Liver (tissue), 3 donors: ENCODE measurements around the gene FAM83D.

ENCODE experiments used
- ATF3 ChIP-seq: IDR thresholded peaks from 2 replicates; pipeline ENCODE4 v1.6.1; 2016; ENCODE audit warnings: antibody characterized with exemption
- CTCF ChIP-seq: fragments of 150-350 bp; IDR thresholded peaks from 2 replicates; pipeline ENCODE4 v1.5.1; 2017; ENCODE audit warnings: improper control_type of control experiment, low read depth, low read length; ENCODE audit not compliant: missing input control
- EGR1 ChIP-seq, 2 donors: IDR thresholded peaks; 2 replicates each; pipeline ENCODE4 v1.6.1; 2016 to 2018; ENCODE audit warnings: antibody characterized with exemption in 2 of 2, low read depth in 2 of 2
- FOXA1 ChIP-seq: IDR thresholded peaks from 2 replicates; pipeline ENCODE4 v1.6.1; 2016; ENCODE audit warnings: antibody characterized with exemption
- GABPA ChIP-seq, 2 donors: IDR thresholded peaks in 1 of 2; conservative IDR thresholded peaks in 1 of 2; 2 replicates each; pipeline ENCODE4 v1.6.1; 2016; ENCODE audit warnings: antibody characterized with exemption in 2 of 2, mild to moderate bottlenecking in 1 of 2, moderate library complexity in 1 of 2
- JUND ChIP-seq, 2 donors: IDR thresholded peaks; 2 replicates each; pipeline ENCODE4 v1.6.1; 2016; ENCODE audit warnings: antibody characterized with exemption in 2 of 2
- MAX ChIP-seq: IDR thresholded peaks from 2 replicates; pipeline ENCODE4 v1.6.1; 2016; ENCODE audit warnings: antibody characterized with exemption
- RAD21 ChIP-seq, 2 donors: IDR thresholded peaks; 2 replicates each; pipeline ENCODE4 v1.6.1; 2016; ENCODE audit warnings: antibody characterized with exemption in 2 of 2, mild to moderate bottlenecking in 2 of 2
- REST ChIP-seq: IDR thresholded peaks from 2 replicates; pipeline ENCODE4 v1.6.1; 2016; ENCODE audit warnings: antibody characterized with exemption, mild to moderate bottlenecking
- RXRA ChIP-seq, 2 donors: IDR thresholded peaks; 2 replicates each; pipeline ENCODE4 v1.6.1; 2017 to 2018; ENCODE audit warnings: antibody characterized with exemption in 2 of 2, mild to moderate bottlenecking in 1 of 2
- SP1 ChIP-seq: IDR thresholded peaks from 2 replicates; pipeline ENCODE4 v1.6.1; 2018; ENCODE audit warnings: antibody characterized with exemption, mild to moderate bottlenecking
- TAF1 ChIP-seq: conservative IDR thresholded peaks from 2 replicates; pipeline ENCODE4 v1.6.1; 2016; ENCODE audit warnings: antibody characterized with exemption, mild to moderate bottlenecking
- YY1 ChIP-seq: IDR thresholded peaks from 2 replicates; pipeline ENCODE4 v1.6.1; 2016; ENCODE audit warnings: antibody characterized with exemption, mild to moderate bottlenecking
- donor health status: healthy.
- donor health status: healthy.

- TF ChIP-seq ATF3 (no peak), CTCF (no peak), REST (no peak), RAD21 (IDR thresholded peaks at IDR 0.05) (no peak), TAF1 (no peak), RXRA (IDR thresholded peaks at IDR 0.05) (no peak), JUND (IDR thresholded peaks at IDR 0.05) (no peak), YY1 (no peak), EGR1 (IDR thresholded peaks at IDR 0.05; ENCODE audit: low read depth in 2 of 2) (no peak), SP1 (no peak), MAX (no peak), FOXA1 (no peak), GABPA (IDR thresholded peaks at IDR 0.05 in 1 of 2, conservative IDR thresholded peaks at IDR 0.05 in 1 of 2) (no peak)
Measured at GRCh38 chr20:38952153-38952552, 25.9 kb downstream of the FAM83D start.
